K562 (cell line): ENCODE data around the gene PTPRM. TPM values are rescaled to one million over a fixed set of nuclear protein-coding genes. Genes with fewer than 3 reads are reported as not detected.

ENCODE experiments used
- ATAC-seq: fragments of 200-7000 bp; cut with Tn5 transposase; 3 replicates; pipeline ENCODE4 v1.9.1; 2020; ENCODE audit warnings: moderate library complexity
- BruUV-seq: library from RNA; stranded (reverse); fragments of 400-500 nt; replicated peaks from 2 replicates; lab custom pipeline; 2021; lab: Mats Ljungman, UMichigan
- CTCF ChIA-PET: fragments of 300-600 bp; formaldehyde crosslinking; extraction: SDS; loops from one replicate; lab custom pipeline; 2021; ENCODE audit warnings: low intra/inter-chr PET ratio; lab: Yijun Ruan, JAX
- POLR2A ChIA-PET: fragments of 300-600, 350-650 bp; sonication (Branson Sonifier 250); formaldehyde crosslinking; extraction: SDS; loops from one replicate; lab custom pipeline; 2021; ENCODE audit warnings: antibody characterized with exemption, inconsistent platforms; lab: Yijun Ruan, JAX
- DNase-seq, 4 experiments: peaks; one replicate each; pipeline versions ENCODE4 v3.0.0 to v3.0.0-alpha.2; 2011 to 2018; ENCODE audit warnings: low spot score in 3 of 4, mixed read lengths in 3 of 4; ENCODE audit errors: extremely low read depth in 1 of 4
- FAIRE-seq: peaks from 2 replicates; lab custom pipeline; 2011; peaks lifted over from hg19 to GRCh38; lab: Jason Lieb, UNC
- H2AFZ ChIP-seq: 2 replicates; pipeline ENCODE4 v1.6.0; 2011; ENCODE audit warnings: low read depth, low read length, control low read depth, inconsistent platforms
- H3K27ac ChIP-seq: fragments of 200-600 bp; 3 replicates; pipeline ENCODE4 v1.8.0; 2011; ENCODE audit warnings: low read depth, mild to moderate bottlenecking, control low read depth, inconsistent platforms, low read length, moderate library complexity, mixed read lengths; ENCODE audit errors: extremely low read depth
- H3K27me3 ChIP-seq, 2 experiments: fragments of 300-600 bp in 1 of 2; 2 replicates in 1 of 2; 3 replicates in 1 of 2; pipeline versions ENCODE4 v1.6.0 to v1.8.0; 2011; ENCODE audit warnings: inconsistent platforms in 2 of 2, low read length in 2 of 2, mild to moderate bottlenecking in 1 of 2, mixed read lengths in 1 of 2, moderate library complexity in 1 of 2; ENCODE audit not compliant: control insufficient read depth in 2 of 2, insufficient read depth in 2 of 2
- H3K36me3 ChIP-seq: fragments of 300-600 bp; 3 replicates; pipeline ENCODE4 v1.8.0; 2011; ENCODE audit warnings: mild to moderate bottlenecking, low read length, inconsistent platforms; ENCODE audit not compliant: control insufficient read depth, insufficient read depth
- H3K4me1 ChIP-seq, 2 experiments: fragments of 200-600 bp in 1 of 2; replicated peaks in 1 of 2; 2 replicates in 1 of 2; 3 replicates in 1 of 2; pipeline versions ENCODE4 v1.5.1 to v1.8.0; 2011; ENCODE audit warnings: inconsistent platforms in 2 of 2, low read length in 2 of 2, mild to moderate bottlenecking in 1 of 2, mixed read lengths in 1 of 2, moderate library complexity in 1 of 2; ENCODE audit not compliant: control insufficient read depth in 2 of 2, insufficient read depth in 2 of 2
- H3K4me2 ChIP-seq: 2 replicates; pipeline ENCODE4 v1.6.1; 2011; ENCODE audit warnings: low read length, control low read depth, inconsistent platforms, mixed read lengths; ENCODE audit not compliant: insufficient read depth
- H3K4me3 ChIP-seq: fragments of 200-600 bp; sonication (generic), shearing (Covaris generic); 2 replicates; pipeline ENCODE4 v1.5.1; 2016; ENCODE audit warnings: control low read depth, inconsistent platforms
- H3K79me2 ChIP-seq: fragments of 200-600 bp; 3 replicates; pipeline ENCODE4 v1.8.0; 2011; ENCODE audit warnings: low read length, inconsistent platforms; ENCODE audit not compliant: control insufficient read depth, insufficient read depth
- H3K9ac ChIP-seq, 2 experiments: 2 replicates each; pipeline versions ENCODE4 v1.6.0 to v1.6.1; 2011; ENCODE audit warnings: low read depth in 2 of 2, low read length in 2 of 2, control low read depth in 1 of 2, inconsistent platforms in 1 of 2, mild to moderate bottlenecking in 1 of 2, mixed read lengths in 1 of 2; ENCODE audit not compliant: insufficient read depth in 1 of 2
- H3K9me1 ChIP-seq: one replicate; pipeline ENCODE4 v1.6.0; 2011; ENCODE audit warnings: inconsistent platforms, mild to moderate bottlenecking, low read length, moderate library complexity; ENCODE audit not compliant: control insufficient read depth, insufficient read depth
- H3K9me3 ChIP-seq: replicated peaks from 2 replicates; pipeline ENCODE4 v1.5.1; 2011; ENCODE audit warnings: low read depth, low read length, inconsistent platforms; ENCODE audit not compliant: control insufficient read depth, insufficient read depth
- H4K20me1 ChIP-seq: replicated peaks from 2 replicates; pipeline ENCODE4 v1.6.1; 2011; ENCODE audit warnings: low read length, inconsistent platforms, mixed read lengths; ENCODE audit not compliant: control insufficient read depth, insufficient read depth
- CEBPB ChIP-seq: fragments of 450-650 bp; IDR thresholded peaks from 2 replicates; pipeline ENCODE4 v1.6.1; 2016; ENCODE audit warnings: missing genetic modification characterization, missing compliant biosample characterization
- GTF3C2 ChIP-seq: IDR thresholded peaks from 3 replicates; pipeline ENCODE4 v1.6.1; 2011; ENCODE audit warnings: borderline replicate concordance, mild to moderate bottlenecking, moderate library complexity; ENCODE audit not compliant: insufficient read length; ENCODE audit errors: extremely low read depth
- MEIS2 ChIP-seq: fragments of 450-650 bp; IDR thresholded peaks from 2 replicates; pipeline ENCODE4 v1.6.1; 2014; ENCODE audit warnings: mild to moderate bottlenecking; ENCODE audit not compliant: partially characterized antibody
- RFX5 ChIP-seq: IDR thresholded peaks from 2 replicates; pipeline ENCODE4 v1.6.1; 2011; ENCODE audit warnings: low read depth, mild to moderate bottlenecking, improper control_type of control experiment, low read length
- SRSF3 ChIP-seq: fragments of 200-400 bp; formaldehyde crosslinking; IDR thresholded peaks from 2 replicates; pipeline ENCODE4 v1.6.1; 2016; ENCODE audit warnings: mild to moderate bottlenecking, low read length, moderate library complexity; ENCODE audit not compliant: insufficient read depth
- ZNF239 ChIP-seq: fragments of 250-450 bp; sonication (Bioruptor Pico); IDR thresholded peaks from 2 replicates; pipeline ENCODE4 v1.4.0; 2020; ENCODE audit warnings: mild to moderate bottlenecking
- WGBS: fragments of 100-300 bp; shearing (Covaris generic); methylation state at CpG from one replicate; pipeline ENCODE4 v1.1.6; 2016; ENCODE audit warnings: low coverage, mixed read lengths; ENCODE audit not compliant: insufficient coverage; ENCODE audit errors: missing lambda C conversion rate; 5-methylcytosine and 5-hydroxymethylcytosine counted together
- in situ Hi-C: fragments of 300-500 bp; cut with MboI; formaldehyde crosslinking; loops from 4 replicates; pipeline ENCODE4 v1.15.0; 2018; ENCODE audit warnings: inconsistent platforms, mixed read lengths
- intact Hi-C: fragments of 100-400 bp; cut with micrococcal nuclease; formaldehyde crosslinking; loops from 2 replicates; pipeline ENCODE4 v1.14.2; 2022
- polyA plus RNA-seq, 8 experiments: library from polyadenylated mRNA; depleted of rRNA in 4 of 8; stranded (reverse) in 5 of 8; unstranded in 3 of 8; fragments of >200 nt; fragmentation: Nextera tagmentation in 2 of 8; fragmentation: Illumina TruSeq in 1 of 8; extraction: Ambion mirVana in 2 of 8; extraction: Trizol in 1 of 8; gene quantifications; 2 replicates each; pipeline versions ENCODE4 v1.2.1 to v1.2.3, GENCODE V29; 2011 to 2014; ENCODE audit warnings: inconsistent platforms in 1 of 8, missing spikeins in 1 of 8
- total RNA-seq, 7 experiments: library from RNA; depleted of rRNA in 6 of 7; stranded (reverse); fragments of >200 nt in 6 of 7; fragmentation: Illumina TruSeq in 2 of 7; extraction: Trizol in 2 of 7; gene quantifications; 2 replicates each; pipeline versions ENCODE4 v1.2.1 to v1.2.3, GENCODE V29; 2011 to 2021; ENCODE audit warnings: low replicate concordance in 1 of 7

PTPRM gene
- total and polyA plus RNA-seq, 9 of the 15 experiments (the other 6 are each of a cell fraction or from before 2014, with no cell fraction given) = 0.03 to 0.16 (median 0.08) TPM; not detected in 3

- TF ChIP-seq GTF3C2 = no peak
- TF ChIP-seq SRSF3 = no peak
- no peak for TF ChIP-seq MEIS2
- TF ChIP-seq RFX5 = no peak
- TF ChIP-seq CEBPB (tag) = no peak
Observed at GRCh38 chr18:7805096-7805495, 238.0 kb downstream of the PTPRM start (continued).

DNA sequence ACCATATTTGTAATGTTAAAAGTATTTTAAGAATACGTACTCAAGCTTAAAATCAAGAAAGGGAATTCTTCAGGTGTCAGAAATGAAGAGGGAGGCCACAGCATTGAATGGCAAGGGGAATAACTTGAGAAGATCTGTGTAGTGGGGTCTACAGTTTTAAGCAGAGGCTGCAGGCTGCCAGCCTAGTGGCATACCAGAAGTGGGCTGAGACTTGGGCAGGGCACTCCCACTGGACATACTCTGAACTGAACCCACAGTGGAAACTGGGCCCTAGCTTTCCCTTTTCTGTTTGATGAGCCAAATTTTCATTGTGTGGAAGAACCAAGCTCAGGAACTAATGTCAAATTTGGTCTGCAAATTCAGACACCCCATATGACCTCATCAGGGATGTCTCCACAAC, 238.8 kb downstream of the PTPRM start:
- no peak for FAIRE-seq
- TF ChIP-seq ZNF239 (CRISPR knock-in tag) = no peak
- ATAC-seq = no peak

More for the DNA sequence above, 238.8 kb downstream of the PTPRM start:
- Histone ChIP-seq H3K79me2 (no peaks in the 10 kb centered on the region), H3K4me3 (no peak overlapping the region), H3K27me3 (no peaks in the 10 kb centered on the region), H2AFZ (no peak overlapping the region), H4K20me1 (no peaks in the 10 kb centered on the region), H3K9ac (no peak overlapping the region), H3K4me1 (no peaks in the 10 kb centered on the region), H3K36me3 (no peaks in the 10 kb centered on the region), H3K27ac (no peak overlapping the region), H3K4me2 (no peak overlapping the region), H3K9me1 (no peaks in the 10 kb centered on the region), H3K9me3 (no peaks in the 10 kb centered on the region)
- intact Hi-C loops (no loop called here), in situ Hi-C loops (no loop called here)
- BruUV-seq = no TSS peak
- ChIA-PET CTCF (no interaction called here), POLR2A (no interaction called here)
- WGBS = 0% methylated on average over 1 of the region's 1 CpG
- DNase-seq = no peak
